Liver (tissue), 9 donors: ENCODE results near the gene LRRC74A. TPM values are rescaled to one million over a fixed set of nuclear protein-coding genes. Genes with fewer than 3 reads are reported as not detected.

Experiments
- DNase-seq: peaks from one replicate; pipeline ENCODE4 v3.0.0-alpha.2; 2017; ENCODE audit warnings: low spot score
- H3K27ac ChIP-seq, 2 donors: one replicate each; pipeline ENCODE4 v1.7.0; 2013; ENCODE audit warnings: inconsistent platforms in 2 of 2, low read length in 2 of 2, control low read depth in 1 of 2, low read depth in 1 of 2, mild to moderate bottlenecking in 1 of 2
- H3K27me3 ChIP-seq, 4 donors: one replicate each; pipeline versions ENCODE4 v1.6.1 to v1.7.0; 2013; ENCODE audit warnings: low read length in 3 of 4, inconsistent platforms in 1 of 4, mild to moderate bottlenecking in 1 of 4, moderate library complexity in 1 of 4; ENCODE audit not compliant: control insufficient read depth in 4 of 4, insufficient read depth in 4 of 4
- H3K36me3 ChIP-seq, 4 donors: one replicate each; pipeline versions ENCODE4 v1.6.1 to v1.7.0; 2013; ENCODE audit warnings: low read length in 3 of 4, mild to moderate bottlenecking in 3 of 4, low read depth in 1 of 4, moderate library complexity in 1 of 4; ENCODE audit not compliant: control insufficient read depth in 4 of 4, insufficient read depth in 3 of 4
- H3K4me1 ChIP-seq, 4 donors: one replicate each; pipeline versions ENCODE4 v1.6.1 to v1.7.0; 2013; ENCODE audit warnings: low read length in 3 of 4, mild to moderate bottlenecking in 3 of 4, moderate library complexity in 1 of 4; ENCODE audit not compliant: control insufficient read depth in 4 of 4, insufficient read depth in 4 of 4
- H3K4me3 ChIP-seq, 3 donors: one replicate each; pipeline versions ENCODE4 v1.6.1 to v1.7.0; 2013; ENCODE audit warnings: low read length in 3 of 3, control low read depth in 1 of 3, low read depth in 1 of 3, mild to moderate bottlenecking in 1 of 3
- H3K9ac ChIP-seq, 2 donors: one replicate each; pipeline ENCODE4 v1.7.0; 2013; ENCODE audit warnings: low read length in 2 of 2, mild to moderate bottlenecking in 2 of 2, moderate library complexity in 2 of 2, control low read depth in 1 of 2, low read depth in 1 of 2
- H3K9me3 ChIP-seq, 4 donors: one replicate each; pipeline versions ENCODE4 v1.6.1 to v1.7.0; 2013; ENCODE audit warnings: low read length in 3 of 4; ENCODE audit not compliant: control insufficient read depth in 4 of 4
- ATF3 ChIP-seq: IDR thresholded peaks from 2 replicates; pipeline ENCODE4 v1.6.1; 2016; ENCODE audit warnings: antibody characterized with exemption
- CTCF ChIP-seq: fragments of 150-350 bp; IDR thresholded peaks from 2 replicates; pipeline ENCODE4 v1.5.1; 2017; ENCODE audit warnings: improper control_type of control experiment, low read depth, low read length; ENCODE audit not compliant: missing input control
- EGR1 ChIP-seq, 2 donors: IDR thresholded peaks; 2 replicates each; pipeline ENCODE4 v1.6.1; 2016 to 2018; ENCODE audit warnings: antibody characterized with exemption in 2 of 2, low read depth in 2 of 2
- FOXA1 ChIP-seq: IDR thresholded peaks from 2 replicates; pipeline ENCODE4 v1.6.1; 2016; ENCODE audit warnings: antibody characterized with exemption
- FOXA2 ChIP-seq: IDR thresholded peaks from 2 replicates; pipeline ENCODE4 v1.6.1; 2016; ENCODE audit warnings: antibody characterized with exemption
- GABPA ChIP-seq, 2 donors: IDR thresholded peaks in 1 of 2; conservative IDR thresholded peaks in 1 of 2; 2 replicates each; pipeline ENCODE4 v1.6.1; 2016; ENCODE audit warnings: antibody characterized with exemption in 2 of 2, mild to moderate bottlenecking in 1 of 2, moderate library complexity in 1 of 2
- HNF4A ChIP-seq, 2 donors: conservative IDR thresholded peaks; 2 replicates each; pipeline ENCODE4 v1.6.1; 2016; ENCODE audit warnings: antibody characterized with exemption in 2 of 2, mild to moderate bottlenecking in 2 of 2
- HNF4G ChIP-seq: IDR thresholded peaks from 2 replicates; pipeline ENCODE4 v1.6.1; 2016; ENCODE audit warnings: antibody characterized with exemption
- JUND ChIP-seq, 2 donors: IDR thresholded peaks; 2 replicates each; pipeline ENCODE4 v1.6.1; 2016; ENCODE audit warnings: antibody characterized with exemption in 2 of 2
- MAX ChIP-seq: IDR thresholded peaks from 2 replicates; pipeline ENCODE4 v1.6.1; 2016; ENCODE audit warnings: antibody characterized with exemption
- NR2F2 ChIP-seq: IDR thresholded peaks from 2 replicates; pipeline ENCODE4 v1.6.1; 2016; ENCODE audit warnings: antibody characterized with exemption
- RAD21 ChIP-seq, 2 donors: IDR thresholded peaks; 2 replicates each; pipeline ENCODE4 v1.6.1; 2016; ENCODE audit warnings: antibody characterized with exemption in 2 of 2, mild to moderate bottlenecking in 2 of 2
- REST ChIP-seq: IDR thresholded peaks from 2 replicates; pipeline ENCODE4 v1.6.1; 2016; ENCODE audit warnings: antibody characterized with exemption, mild to moderate bottlenecking
- RXRA ChIP-seq, 2 donors: IDR thresholded peaks; 2 replicates each; pipeline ENCODE4 v1.6.1; 2017 to 2018; ENCODE audit warnings: antibody characterized with exemption in 2 of 2, mild to moderate bottlenecking in 1 of 2
- SP1 ChIP-seq: IDR thresholded peaks from 2 replicates; pipeline ENCODE4 v1.6.1; 2018; ENCODE audit warnings: antibody characterized with exemption, mild to moderate bottlenecking
- TAF1 ChIP-seq: conservative IDR thresholded peaks from 2 replicates; pipeline ENCODE4 v1.6.1; 2016; ENCODE audit warnings: antibody characterized with exemption, mild to moderate bottlenecking
- YY1 ChIP-seq: IDR thresholded peaks from 2 replicates; pipeline ENCODE4 v1.6.1; 2016; ENCODE audit warnings: antibody characterized with exemption, mild to moderate bottlenecking
- WGBS: extraction: QIAGEN DNeasy Blood & Tissue Kit; methylation state at CpG from one replicate; pipeline ENCODE4 v1.1.7; 2013; 5-methylcytosine and 5-hydroxymethylcytosine counted together
- polyA plus RNA-seq, 2 donors: library from polyadenylated mRNA; stranded (reverse) in 1 of 2; unstranded in 1 of 2; fragments of 200-250 nt in 1 of 2; fragments of >200 nt in 1 of 2; fragmentation: Nextera tagmentation in 1 of 2; extraction: Ambion mirVana in 1 of 2; gene quantifications; one replicate each; pipeline versions ENCODE4 v1.2.1 to v1.2.3, GENCODE V29; 2013 to 2015
- total RNA-seq, 2 donors: library from RNA; depleted of rRNA; stranded (reverse); fragments of >200 nt; gene quantifications; one replicate each; pipeline ENCODE4 v1.2.3, GENCODE V29; 2014
- donor health status: healthy.
- donor health status: healthy.
- donor health status: healthy.
- donor health status: healthy.
- donor health status: healthy.

The LRRC74A gene
- total and polyA plus RNA-seq, 4 donors = not detected

GRCh38 chr14:76877871-76878270 is 51.7 kb downstream of the LRRC74A start:
- no peaks in the 10 kb centered on the region for H3K9me3 ChIP-seq
- no peak overlapping the region for H3K27ac ChIP-seq
- 91% methylated on average over 5 of the region's 5 CpGs for WGBS
- no peaks in the 10 kb centered on the region for H3K36me3 ChIP-seq
- H3K9ac ChIP-seq = no peak overlapping the region
- TF ChIP-seq FOXA1 (no peak), JUND (IDR thresholded peaks at IDR 0.05) (no peak), HNF4G (no peak), RXRA (IDR thresholded peaks at IDR 0.05) (no peak), REST (no peak), EGR1 (IDR thresholded peaks at IDR 0.05; ENCODE audit: low read depth in 2 of 2) (no peak), RAD21 (IDR thresholded peaks at IDR 0.05) (no peak), FOXA2 (no peak), CTCF (no peak), YY1 (no peak), ATF3 (no peak), HNF4A (conservative IDR thresholded peaks at IDR 0.05) (no peak), NR2F2 (no peak), MAX (no peak), GABPA (IDR thresholded peaks at IDR 0.05 in 1 of 2, conservative IDR thresholded peaks at IDR 0.05 in 1 of 2) (no peak)
- no peak for DNase-seq
- H3K4me3 ChIP-seq = no peak overlapping the region
- no peaks in the 10 kb centered on the region for H3K27me3 ChIP-seq
- no peaks in the 10 kb centered on the region for H3K4me1 ChIP-seq

- 81% methylated on average over 4 of the region's 4 CpGs for WGBS
- Histone ChIP-seq H3K27ac (no peak overlapping the region), H3K9me3 (no peaks in the 10 kb centered on the region), H3K27me3 (no peaks in the 10 kb centered on the region), H3K9ac (no peak overlapping the region), H3K36me3 (no peaks in the 10 kb centered on the region), H3K4me1 (no peaks in the 10 kb centered on the region), H3K4me3 (no peak overlapping the region)
- no peak for DNase-seq
- TF ChIP-seq SP1 = no peak
- TF ChIP-seq HNF4A (conservative IDR thresholded peaks at IDR 0.05) = no peak
- TF ChIP-seq FOXA1 = no peak
- TF ChIP-seq YY1 = no peak
- no peak for TF ChIP-seq JUND (IDR thresholded peaks at IDR 0.05)
- no peak for TF ChIP-seq ATF3
- TF ChIP-seq FOXA2 = no peak
- no peak for TF ChIP-seq NR2F2
- TF ChIP-seq GABPA (IDR thresholded peaks at IDR 0.05 in 1 of 2, conservative IDR thresholded peaks at IDR 0.05 in 1 of 2) = no peak
- no peak for TF ChIP-seq HNF4G
- TF ChIP-seq TAF1 = no peak
- no peak for TF ChIP-seq RXRA (IDR thresholded peaks at IDR 0.05)
- no peak for TF ChIP-seq EGR1 (IDR thresholded peaks at IDR 0.05; ENCODE audit: low read depth in 2 of 2)
- no peak for TF ChIP-seq CTCF
- TF ChIP-seq MAX = no peak
- TF ChIP-seq REST = no peak
- no peak for TF ChIP-seq RAD21 (IDR thresholded peaks at IDR 0.05)
Observed at GRCh38 chr14:76880449-76880848, 54.2 kb downstream of the LRRC74A start.
